Spleen (tissue), 11 donors: ENCODE results near the gene CFLAR. TPM values are rescaled to one million over a fixed set of nuclear protein-coding genes. Genes with fewer than 3 reads are reported as not detected.
A peak's percentile ranks its signal among the peaks of the same experiment; 100 is the strongest.
"Not testable (repeated sequence)": the region's sequence is repeated elsewhere in the genome, so short reads cannot be mapped to it uniquely, and the experiment has no call there.

Experiments used
- DNase-seq: peaks from one replicate; pipeline ENCODE4 v3.0.0-alpha.2; 2020
- H3K27ac ChIP-seq, 8 donors: fragments of 200-600 bp; sonication (generic) in 7 of 8; 1 replicate in 4 of 8; 2 replicates in 4 of 8; pipeline versions ENCODE4 v1.5.0 to v1.8.0; 2016 to 2021; ENCODE audit warnings: inconsistent platforms in 4 of 8, mild to moderate bottlenecking in 4 of 8, moderate library complexity in 1 of 8
- H3K27me3 ChIP-seq, 7 donors: fragments of 200-600 bp; sonication (generic) in 6 of 7; replicated peaks in 1 of 7; 1 replicate in 4 of 7; 2 replicates in 3 of 7; pipeline versions ENCODE4 v1.5.0 to v1.8.0; 2016 to 2021; ENCODE audit warnings: inconsistent platforms in 3 of 7, mild to moderate bottlenecking in 1 of 7
- H3K36me3 ChIP-seq, 6 donors: fragments of 200-600 bp; sonication (generic) in 5 of 6; 1 replicate in 4 of 6; 2 replicates in 2 of 6; pipeline versions ENCODE4 v1.5.0 to v1.8.0; 2016 to 2021; ENCODE audit warnings: inconsistent platforms in 2 of 6
- H3K4me1 ChIP-seq, 6 donors: fragments of 200-600 bp; sonication (generic) in 5 of 6; 1 replicate in 3 of 6; 2 replicates in 3 of 6; pipeline versions ENCODE4 v1.5.0 to v1.8.0; 2016 to 2021; ENCODE audit warnings: inconsistent platforms in 3 of 6
- H3K4me3 ChIP-seq, 8 donors: fragments of 200-600 bp; sonication (generic) in 7 of 8; 1 replicate in 4 of 8; 2 replicates in 4 of 8; pipeline versions ENCODE4 v1.5.0 to v1.8.0; 2016 to 2021; ENCODE audit warnings: inconsistent platforms in 4 of 8, mild to moderate bottlenecking in 4 of 8, moderate library complexity in 2 of 8
- H3K9me3 ChIP-seq, 8 donors: fragments of 200-600 bp; sonication (generic) in 7 of 8; 1 replicate in 4 of 8; 2 replicates in 4 of 8; pipeline versions ENCODE4 v1.5.0 to v1.8.0; 2016 to 2021; ENCODE audit warnings: inconsistent platforms in 4 of 8
- CTCF ChIP-seq, 11 experiments: fragments of 200-600 bp in 7 of 11; fragments of 450-650 bp in 4 of 11; sonication (generic) in 4 of 11; IDR thresholded peaks in 8 of 11; conservative IDR thresholded peaks in 3 of 11; 1 replicate in 7 of 11; 2 replicates in 4 of 11; pipeline versions ENCODE4 v1.4.0 to v1.8.0; 2016 to 2021; ENCODE audit warnings: antibody characterized with exemption in 11 of 11, inconsistent platforms in 4 of 11, mild to moderate bottlenecking in 1 of 11
- POLR2A ChIP-seq, 3 donors: fragments of 450-650 bp; IDR thresholded peaks; one replicate each; pipeline ENCODE4 v1.5.1; 2017; ENCODE audit warnings: antibody characterized with exemption in 3 of 3, mild to moderate bottlenecking in 1 of 3
- POLR2AphosphoS5 ChIP-seq, 3 donors: sonication (generic); formaldehyde crosslinking; IDR thresholded peaks; one replicate each; pipeline ENCODE4 v1.5.1; 2017; ENCODE audit warnings: antibody characterized with exemption in 3 of 3
- WGBS, 5 donors: extraction: QIAGEN DNeasy Blood & Tissue Kit in 3 of 5; methylation state at CpG; one replicate each; pipeline versions ENCODE4 v1.1.5 to v1.1.7; 2013 to 2018; 5-methylcytosine and 5-hydroxymethylcytosine counted together
- intact Hi-C: fragments of 100-400 bp; cut with DNase I; formaldehyde crosslinking; loops from one replicate; pipeline ENCODE4 v1.15.0; 2023; ENCODE audit warnings: low total_unique reads
- polyA plus RNA-seq, 3 donors: library from polyadenylated mRNA; stranded (reverse); fragments of 200-250 nt; gene quantifications; one replicate each; pipeline ENCODE4 v1.2.1, GENCODE V29; 2013
- total RNA-seq, 7 donors: library from RNA; depleted of rRNA in 3 of 7; stranded (reverse); fragments of >200 nt in 3 of 7; fragmentation: NEBNext Ultra II Directional in 4 of 7; extraction: Animal tissue kit (Norgen Biotek cat#: 25700) in 4 of 7; gene quantifications; one replicate each; pipeline versions ENCODE4 v1.1.0 to v1.2.1, GENCODE V29; 2016 to 2021
- donor health status: healthy with polysubstance abuse.
- donor health status: DM: no; HTN: no; CAD: no; lungs with moderate emphysema.
- donor health status: DM: no; HTN: no; CAD: no.
- donor health status: Bipolar disorder and iron deficiency.
- donor health status: healthy.
- donor health status: DM: no; HTN: no; CAD: no.
- donor health status: DM: yes; HTN: yes; CAD: no.

CFLAR gene
- total and polyA plus RNA-seq, 10 donors, result 64.0 to 511 (median 360) TPM

DNA sequence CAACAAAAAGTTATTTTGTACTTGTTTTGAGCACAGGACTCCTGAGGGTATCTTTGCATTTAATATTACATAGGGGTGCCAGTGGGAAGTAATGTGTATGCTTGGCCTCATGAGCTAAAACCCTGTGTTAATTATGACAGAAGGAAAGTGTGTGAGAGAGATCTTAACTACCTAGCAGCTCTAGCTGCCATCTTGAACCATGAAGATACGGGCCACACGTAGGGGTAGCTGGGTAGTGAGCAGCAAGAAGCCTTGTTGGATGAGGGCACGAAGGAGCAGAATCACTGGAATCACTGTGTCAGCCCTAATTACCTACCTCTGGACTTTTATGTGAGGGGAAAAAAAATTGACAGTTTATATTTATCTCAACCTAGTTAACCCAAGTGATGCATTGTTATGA is 51.6 kb downstream of the CFLAR start:
- WGBS, 5 donors, result 95 to 100% (median 96%) methylated on average over 3 of the region's 3 CpGs
- Histone ChIP-seq H3K36me3 (peaks cover 0 to 57% (median 53%) of the 10 kb centered on the region in 6 donors), H3K27me3 (no peaks in the 10 kb centered on the region), H3K9me3 (peaks cover 3 to 56% (median 37%) of the 10 kb centered on the region in 8 donors), H3K4me1 (peaks cover 0 to 29% (median 7%) of the 10 kb centered on the region in 6 donors), H3K4me3 (no peak overlapping the region), H3K27ac (no peak overlapping the region)
- intact Hi-C loops, result no loop called here
- no peak for DNase-seq
- TF ChIP-seq POLR2AphosphoS5 (IDR thresholded peaks at IDR 0.05), result peak in 1 of 3 donors; percentile 55
- TF ChIP-seq CTCF (IDR thresholded peaks at IDR 0.05 in 8 of 11, conservative IDR thresholded peaks at IDR 0.05 in 3 of 11), result no peak

DNA sequence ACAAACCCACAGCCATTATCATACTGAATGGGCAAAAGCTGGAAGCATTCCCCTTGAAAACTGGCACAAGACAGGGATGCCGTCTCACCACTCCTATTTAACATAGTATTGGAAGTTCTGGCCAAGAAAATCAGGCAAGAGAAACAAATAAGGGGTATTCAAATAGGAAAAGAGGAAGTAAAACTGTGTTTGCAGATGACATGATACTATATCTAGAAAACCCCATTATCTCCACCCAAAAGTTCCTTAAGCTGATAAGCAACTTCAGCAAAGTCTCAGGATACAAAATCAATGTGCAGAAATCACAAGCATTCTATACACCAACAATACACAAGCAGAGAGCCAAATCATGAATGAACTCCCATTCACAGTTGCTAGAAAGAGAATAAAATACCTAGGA is 52.5 kb downstream of the CFLAR start:
- H3K27me3 ChIP-seq, intact Hi-C loops, H3K4me3 ChIP-seq, DNase-seq: not testable (repeated sequence)
- H3K36me3 ChIP-seq, result peaks cover 0 to 48% (median 43%) of the 10 kb centered on the region in 6 donors
- peaks cover 0 to 22% (median 7%) of the 10 kb centered on the region in 6 donors for H3K4me1 ChIP-seq
- H3K27ac ChIP-seq, result peak overlapping the region in 3 of 8 donors; percentile 5 to 48 (median 19)
- WGBS, 5 donors, result 69 to 94% (median 77%) methylated on average over 1 of the region's 1 CpG
- peaks cover 3 to 61% (median 37%) of the 10 kb centered on the region in 8 donors for H3K9me3 ChIP-seq

DNA sequence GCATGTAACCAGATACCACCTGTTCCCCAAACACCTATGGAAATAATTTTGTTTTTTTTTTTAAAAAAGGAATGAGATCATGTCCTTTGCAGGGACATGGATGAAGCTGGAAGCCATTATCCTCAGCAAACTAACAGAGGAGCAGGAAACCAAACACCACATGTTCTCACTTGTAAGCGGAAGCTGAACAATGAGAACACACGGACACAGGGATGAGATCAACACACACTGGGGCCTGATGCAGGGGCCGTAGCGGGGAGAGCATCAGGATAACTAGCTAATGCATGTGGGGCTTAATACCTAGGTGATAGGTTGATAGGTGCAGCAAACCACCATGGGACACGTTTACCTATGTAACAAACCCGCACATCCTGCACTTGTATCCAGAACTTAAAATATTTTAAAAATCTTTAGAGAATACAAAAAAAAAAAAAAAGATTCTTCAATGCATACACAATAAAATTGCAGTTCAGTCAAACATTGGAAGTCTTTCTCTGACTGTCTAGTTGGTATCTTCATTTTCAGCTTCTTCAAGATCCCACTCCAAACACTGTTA is 55.4 kb downstream of the CFLAR start:
- peaks cover 3 to 61% (median 37%) of the 10 kb centered on the region in 8 donors for H3K9me3 ChIP-seq
- intact Hi-C loops, result loop anchor here (5.0 kb wide), 1 partner anchor 264 kb away; no protein-coding TSS in a partner anchor
- H3K27ac ChIP-seq, result no peak overlapping the region
- DNase-seq, result no peak
- no peaks in the 10 kb centered on the region for H3K27me3 ChIP-seq
- WGBS, 5 donors, result 65 to 84% (median 72%) methylated on average over 6 of the region's 6 CpGs
- peak in 1 of 3 donors; percentile 53 for TF ChIP-seq POLR2AphosphoS5 (IDR thresholded peaks at IDR 0.05)
- TF ChIP-seq POLR2A (IDR thresholded peaks at IDR 0.05), result no peak
- TF ChIP-seq CTCF (IDR thresholded peaks at IDR 0.05 in 8 of 11, conservative IDR thresholded peaks at IDR 0.05 in 3 of 11), result no peak
- H3K4me3 ChIP-seq, result no peak overlapping the region
- peaks cover 0 to 20% (median 17%) of the 10 kb centered on the region in 6 donors for H3K36me3 ChIP-seq
- peaks cover 0 to 38% (median 18%) of the 10 kb centered on the region in 6 donors for H3K4me1 ChIP-seq

DNA sequence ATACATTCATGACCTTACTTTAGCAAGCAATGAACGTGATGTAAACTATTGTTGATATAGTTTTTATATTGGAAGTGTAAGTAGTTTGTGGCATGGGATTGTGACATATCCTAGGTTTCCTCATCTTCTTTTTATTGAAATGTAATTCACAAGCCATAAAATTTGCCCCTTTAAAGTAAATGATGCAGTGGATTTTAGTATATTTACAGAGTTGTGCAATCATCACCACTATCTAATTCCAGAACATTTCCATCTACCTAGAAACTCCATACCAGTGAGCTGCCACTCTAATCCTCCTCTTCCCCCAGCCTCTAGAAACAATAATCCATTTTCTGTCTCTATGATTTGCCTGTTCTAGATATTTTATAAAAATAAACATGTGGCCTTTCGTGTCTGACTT is 56.3 kb downstream of the CFLAR start:
- Histone ChIP-seq H3K4me3 (no peak overlapping the region), H3K9me3 (peaks cover 3 to 57% (median 35%) of the 10 kb centered on the region in 8 donors), H3K4me1 (peaks cover 3 to 48% (median 24%) of the 10 kb centered on the region in 6 donors), H3K36me3 (peaks cover 0 to 10% (median 7%) of the 10 kb centered on the region in 6 donors), H3K27me3 (no peaks in the 10 kb centered on the region), H3K27ac (no peak overlapping the region)
- intact Hi-C loops, result loop anchor here (5.0 kb wide), 1 partner anchor 265 kb away; no protein-coding TSS in a partner anchor
- no peak for DNase-seq
- TF ChIP-seq POLR2AphosphoS5 (IDR thresholded peaks at IDR 0.05) (no peak), CTCF (IDR thresholded peaks at IDR 0.05 in 8 of 11, conservative IDR thresholded peaks at IDR 0.05 in 3 of 11) (no peak), POLR2A (IDR thresholded peaks at IDR 0.05) (no peak)
- WGBS, 5 donors, result 40 to 74% (median 57%) methylated on average over 2 of the region's 2 CpGs
